ENCODE results near the gene PALM3.
"Not testable (repeated sequence)": the region's sequence is repeated elsewhere in the genome, so short reads cannot be mapped to it uniquely, and the experiment has no call there.

- TF ChIP-seq CTCF, POLR2A (IDR thresholded peaks at IDR 0.05): not testable (repeated sequence)
Measured at GRCh38 chr19:14035159-14035558, 26.7 kb downstream of the PALM3 start.
